Measurements from ENCODE around the gene ABLIM2. TPM values are rescaled to one million over a fixed set of nuclear protein-coding genes. Genes with fewer than 3 reads are reported as not detected.

The ABLIM2 gene
- total RNA-seq, 3 donors from 2014 or later: 0.26 to 0.54 (median 0.30) TPM

GRCh38 chr4:8184061-8184460 lies 25.4 kb upstream of the ABLIM2 start:
- peaks cover 7% of the 10 kb centered on the region for H3K27me3 Mint-ChIP-seq (ENCODE audit: low read depth)
- no peaks in the 10 kb centered on the region for H3K9me3 Mint-ChIP-seq
- H3K36me3 Mint-ChIP-seq (ENCODE audit: insufficient read depth): no peaks in the 10 kb centered on the region
- no peaks in the 10 kb centered on the region for H3K4me1 Mint-ChIP-seq (ENCODE audit: low read depth)
- ATAC-seq: no peak
- no peak overlapping the region for H3K4me3 Mint-ChIP-seq
- no peak for DNase-seq

DNA sequence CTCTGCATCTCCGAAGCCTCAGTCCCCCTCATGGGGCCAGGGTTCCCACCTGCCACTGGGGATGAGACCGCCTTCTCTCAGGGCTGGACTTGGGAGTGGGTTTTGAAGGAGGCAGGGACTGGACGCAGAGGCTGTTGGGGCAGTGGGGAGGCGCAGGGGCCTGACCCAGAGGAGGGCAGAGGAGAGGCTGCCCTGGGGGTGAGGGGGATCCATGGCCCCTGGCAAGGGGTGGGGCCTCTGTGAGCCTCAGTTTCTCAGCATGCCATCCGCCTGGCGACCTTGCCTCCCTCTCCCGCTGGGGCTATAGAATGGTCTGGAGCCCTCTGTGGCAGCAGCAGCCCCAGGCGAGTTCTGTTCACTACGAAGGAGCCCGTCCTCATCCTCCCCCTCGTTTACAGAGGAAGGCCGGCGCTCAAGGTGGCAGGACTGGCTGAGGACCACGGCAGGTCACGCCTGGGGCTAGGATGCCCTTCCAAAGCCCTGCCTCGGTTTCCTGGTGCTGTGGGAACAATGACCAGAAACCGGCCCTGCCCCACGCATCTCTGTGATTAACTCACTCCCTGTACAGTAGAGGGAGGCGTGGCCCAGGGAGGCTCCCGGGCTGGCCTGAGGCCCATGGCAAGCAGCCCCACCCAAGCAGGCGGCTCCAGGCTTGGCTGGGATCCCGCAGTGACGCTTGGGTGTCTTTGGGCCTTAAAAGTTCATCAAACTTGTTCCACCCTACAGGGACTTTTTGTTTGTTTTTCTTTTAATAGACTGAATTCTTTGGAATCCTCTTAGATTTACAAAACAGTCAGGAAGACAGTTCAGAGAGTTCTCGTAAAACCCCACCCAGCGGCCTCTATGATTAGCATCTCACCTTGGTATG lies 24.5 kb upstream of the ABLIM2 start:
- ATAC-seq (no peak), DNase-seq (no peak)
- Mint-ChIP-seq H3K27me3 (ENCODE audit: low read depth) (peaks cover 7% of the 10 kb centered on the region), H3K9me3 (no peaks in the 10 kb centered on the region), H3K36me3 (ENCODE audit: insufficient read depth) (no peaks in the 10 kb centered on the region), H3K4me3 (no peak overlapping the region), H3K4me1 (ENCODE audit: low read depth) (no peaks in the 10 kb centered on the region)

DNA sequence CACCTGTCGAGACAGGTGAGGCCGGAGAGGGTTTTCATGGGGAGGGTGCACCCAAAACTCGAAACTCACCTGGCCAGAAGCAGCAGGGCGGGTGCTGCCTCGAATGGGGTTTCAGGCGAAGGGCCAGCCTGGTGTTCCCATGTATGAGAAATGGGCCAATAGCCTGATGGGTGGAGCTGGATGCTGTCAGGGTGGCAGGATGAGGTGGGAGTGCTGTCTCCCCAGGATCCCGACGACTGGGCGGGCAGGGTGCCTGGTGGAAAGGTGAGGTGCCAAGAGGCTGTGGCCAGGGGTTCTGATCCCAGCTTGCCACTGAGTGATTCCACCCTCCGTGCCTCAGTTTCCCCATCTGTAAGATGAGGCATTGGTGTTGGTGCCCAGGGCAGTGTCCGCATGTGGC lies 23.7 kb upstream of the ABLIM2 start:
- H3K4me3 Mint-ChIP-seq: no peak overlapping the region
- no peaks in the 10 kb centered on the region for H3K4me1 Mint-ChIP-seq (ENCODE audit: low read depth)
- H3K27me3 Mint-ChIP-seq (ENCODE audit: low read depth): peaks cover 7% of the 10 kb centered on the region
- no peak for ATAC-seq
- DNase-seq: no peak
- no peaks in the 10 kb centered on the region for H3K9me3 Mint-ChIP-seq
- no peaks in the 10 kb centered on the region for H3K36me3 Mint-ChIP-seq (ENCODE audit: insufficient read depth)

GRCh38 chr4:8181844-8182243 lies 23.2 kb upstream of the ABLIM2 start:
- peaks cover 4% of the 10 kb centered on the region for H3K27me3 Mint-ChIP-seq (ENCODE audit: low read depth)
- no peaks in the 10 kb centered on the region for H3K4me1 Mint-ChIP-seq (ENCODE audit: low read depth)
- H3K4me3 Mint-ChIP-seq: no peak overlapping the region
- DNase-seq: no peak
- ATAC-seq: no peak
- H3K9me3 Mint-ChIP-seq: no peaks in the 10 kb centered on the region
- no peaks in the 10 kb centered on the region for H3K36me3 Mint-ChIP-seq (ENCODE audit: insufficient read depth)

GRCh38 chr4:8181119-8181518 lies 22.5 kb upstream of the ABLIM2 start:
- H3K4me3 Mint-ChIP-seq: no peak overlapping the region
- H3K27me3 Mint-ChIP-seq (ENCODE audit: low read depth): peaks cover 2% of the 10 kb centered on the region
- ATAC-seq (no peak), DNase-seq (no peak)
- no peaks in the 10 kb centered on the region for H3K36me3 Mint-ChIP-seq (ENCODE audit: insufficient read depth)
- no peaks in the 10 kb centered on the region for H3K9me3 Mint-ChIP-seq
- no peaks in the 10 kb centered on the region for H3K4me1 Mint-ChIP-seq (ENCODE audit: low read depth)

GRCh38 chr4:8180310-8181093 lies 21.9 kb upstream of the ABLIM2 start:
- H3K27me3 Mint-ChIP-seq (ENCODE audit: low read depth): no peaks in the 10 kb centered on the region
- no peaks in the 10 kb centered on the region for H3K36me3 Mint-ChIP-seq (ENCODE audit: insufficient read depth)
- no peak overlapping the region for H3K4me3 Mint-ChIP-seq
- ATAC-seq: no peak
- DNase-seq: no peak
- H3K9me3 Mint-ChIP-seq: no peaks in the 10 kb centered on the region
- no peaks in the 10 kb centered on the region for H3K4me1 Mint-ChIP-seq (ENCODE audit: low read depth)

GRCh38 chr4:8179771-8180170 lies 21.2 kb upstream of the ABLIM2 start:
- DNase-seq (no peak), ATAC-seq (no peak)
- no peak overlapping the region for H3K4me3 Mint-ChIP-seq
- no peaks in the 10 kb centered on the region for H3K4me1 Mint-ChIP-seq (ENCODE audit: low read depth)
- no peaks in the 10 kb centered on the region for H3K9me3 Mint-ChIP-seq
- no peaks in the 10 kb centered on the region for H3K36me3 Mint-ChIP-seq (ENCODE audit: insufficient read depth)
- H3K27me3 Mint-ChIP-seq (ENCODE audit: low read depth): no peaks in the 10 kb centered on the region

- H3K27me3 Mint-ChIP-seq (ENCODE audit: low read depth): no peaks in the 10 kb centered on the region
- H3K4me3 Mint-ChIP-seq: no peak overlapping the region
- DNase-seq (no peak), ATAC-seq (no peak)
- no peaks in the 10 kb centered on the region for H3K36me3 Mint-ChIP-seq (ENCODE audit: insufficient read depth)
- H3K4me1 Mint-ChIP-seq (ENCODE audit: low read depth): no peaks in the 10 kb centered on the region
- no peaks in the 10 kb centered on the region for H3K9me3 Mint-ChIP-seq
Observed at GRCh38 chr4:8179074-8179473, 20.5 kb upstream of the ABLIM2 start.

DNA sequence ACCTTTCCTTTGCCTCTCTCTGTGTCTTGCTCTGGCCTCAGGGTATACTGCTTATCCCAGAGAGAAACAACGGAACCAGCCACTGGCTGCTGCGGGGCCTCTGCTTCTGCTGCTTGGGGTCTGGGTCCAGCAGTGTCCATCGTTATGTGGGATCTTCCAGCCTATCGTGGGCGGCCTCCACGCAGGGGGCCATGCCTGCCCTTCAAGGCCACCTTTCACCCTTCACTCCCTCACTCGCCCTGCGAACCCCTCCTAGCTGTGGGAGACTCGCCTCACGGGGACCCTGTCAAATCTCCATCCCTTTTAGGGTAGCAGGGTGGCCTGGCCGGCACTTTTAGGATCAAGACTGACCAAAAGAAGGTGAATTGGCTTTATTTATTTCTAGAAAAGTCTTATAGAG lies 19.3 kb upstream of the ABLIM2 start:
- no peak overlapping the region for H3K4me3 Mint-ChIP-seq
- no peaks in the 10 kb centered on the region for H3K36me3 Mint-ChIP-seq (ENCODE audit: insufficient read depth)
- H3K9me3 Mint-ChIP-seq: no peaks in the 10 kb centered on the region
- no peaks in the 10 kb centered on the region for H3K27me3 Mint-ChIP-seq (ENCODE audit: low read depth)
- no peaks in the 10 kb centered on the region for H3K4me1 Mint-ChIP-seq (ENCODE audit: low read depth)
- ATAC-seq: no peak
- no peak for DNase-seq

DNA sequence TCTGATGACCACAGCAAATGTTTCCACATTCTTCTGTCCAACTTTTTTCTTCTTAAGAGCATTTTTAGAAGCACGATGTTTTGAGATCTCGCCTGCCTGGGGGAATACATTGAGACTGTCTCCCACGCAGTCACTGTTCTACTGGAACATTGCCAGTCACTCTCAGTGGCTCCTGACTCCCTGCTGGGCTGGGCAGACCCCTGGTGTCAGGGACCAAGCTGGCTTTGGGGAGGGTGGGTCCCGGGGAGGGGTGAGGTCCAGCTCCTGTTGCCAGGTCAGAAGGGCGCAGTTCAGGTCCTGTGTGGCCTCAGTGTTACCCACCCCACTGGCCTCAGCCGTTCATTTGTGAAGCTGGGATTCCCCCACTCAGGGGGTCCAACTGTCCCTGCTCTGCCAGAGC lies 18.9 kb upstream of the ABLIM2 start:
- no peak for DNase-seq
- Mint-ChIP-seq H3K4me3 (no peak overlapping the region), H3K9me3 (no peaks in the 10 kb centered on the region), H3K4me1 (ENCODE audit: low read depth) (no peaks in the 10 kb centered on the region), H3K27me3 (ENCODE audit: low read depth) (no peaks in the 10 kb centered on the region), H3K36me3 (ENCODE audit: insufficient read depth) (no peaks in the 10 kb centered on the region)
- ATAC-seq: no peak

DNA sequence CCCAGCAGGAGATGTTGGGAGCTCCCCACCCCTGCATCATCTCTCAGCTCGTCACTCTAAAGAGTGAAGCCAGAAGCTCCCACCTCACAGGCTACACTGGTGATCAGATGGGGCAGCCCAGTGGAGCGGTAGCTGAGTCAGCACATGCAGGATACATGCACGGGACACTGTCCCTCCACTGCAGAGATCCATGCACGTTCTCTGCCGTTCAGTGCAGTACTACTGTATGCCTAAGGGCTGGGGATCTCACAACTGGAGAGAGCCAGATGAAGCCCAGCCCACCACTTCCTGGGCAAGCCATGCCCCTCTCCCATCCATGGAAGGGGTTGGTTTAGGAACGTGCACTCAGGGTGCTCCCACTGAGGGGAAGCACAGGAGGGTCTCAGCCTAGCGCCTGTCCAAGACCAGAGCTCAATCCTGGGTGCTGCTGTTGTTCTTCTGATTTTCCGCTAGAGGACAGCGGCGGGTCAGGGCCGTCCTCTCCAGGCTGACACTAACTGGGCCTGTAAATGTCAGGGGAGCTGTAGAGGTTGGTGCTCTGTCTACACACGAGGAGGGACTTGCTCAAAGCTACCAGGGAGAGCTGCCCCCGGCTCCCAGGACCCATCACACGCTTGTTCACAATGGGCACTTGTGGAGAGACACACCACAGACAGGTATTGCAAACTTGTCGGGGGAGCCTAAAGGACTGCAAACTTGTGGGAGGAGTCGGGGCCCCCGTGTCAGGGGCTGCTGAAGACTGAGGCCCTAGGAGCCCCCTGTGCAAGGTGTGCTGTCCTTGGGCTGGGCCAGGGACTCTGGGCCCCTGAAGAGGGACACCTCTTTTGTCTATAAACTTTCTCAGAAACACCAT lies 18.2 kb upstream of the ABLIM2 start:
- no peaks in the 10 kb centered on the region for H3K36me3 Mint-ChIP-seq (ENCODE audit: insufficient read depth)
- no peak overlapping the region for H3K4me3 Mint-ChIP-seq
- H3K27me3 Mint-ChIP-seq (ENCODE audit: low read depth): peaks cover 2% of the 10 kb centered on the region
- ATAC-seq: peak; percentile 78 to 80
- no peaks in the 10 kb centered on the region for H3K9me3 Mint-ChIP-seq
- peaks cover 4% of the 10 kb centered on the region for H3K4me1 Mint-ChIP-seq (ENCODE audit: low read depth)
- peak; percentile 32 for DNase-seq

- H3K36me3 Mint-ChIP-seq (ENCODE audit: insufficient read depth): no peaks in the 10 kb centered on the region
Observed at GRCh38 chr4:8175686-8176085, 17.1 kb upstream of the ABLIM2 start.

DNA sequence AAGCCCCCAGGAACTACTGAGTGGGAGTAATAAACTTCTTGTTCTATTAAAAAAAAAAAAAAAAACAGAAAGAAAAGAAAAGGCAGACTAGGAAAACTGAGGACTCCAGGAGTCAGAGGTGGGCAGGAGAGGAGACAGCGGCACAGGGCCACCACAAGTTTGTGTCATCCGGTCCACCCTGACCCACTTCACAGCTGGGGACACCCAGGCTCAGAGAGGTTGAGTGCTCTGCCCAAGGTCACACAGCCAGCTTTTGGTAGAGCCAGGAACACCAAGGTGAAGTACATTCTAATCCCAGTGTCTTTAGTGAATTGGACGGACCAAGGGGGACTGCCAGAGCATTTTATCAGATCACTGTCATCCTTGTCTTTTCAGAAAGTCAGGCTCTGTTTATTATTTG lies 16.4 kb upstream of the ABLIM2 start:
- no peak for DNase-seq
- H3K27me3 Mint-ChIP-seq (ENCODE audit: low read depth): peaks cover 7% of the 10 kb centered on the region
- peaks cover 7% of the 10 kb centered on the region for H3K4me1 Mint-ChIP-seq (ENCODE audit: low read depth)
- no peak overlapping the region for H3K4me3 Mint-ChIP-seq
- H3K9me3 Mint-ChIP-seq: no peaks in the 10 kb centered on the region
- ATAC-seq: no peak
- H3K36me3 Mint-ChIP-seq (ENCODE audit: insufficient read depth): no peaks in the 10 kb centered on the region

More at GRCh38 chr4:8175686-8176085, 17.1 kb upstream of the ABLIM2 start:
- no peaks in the 10 kb centered on the region for H3K9me3 Mint-ChIP-seq
- no peak overlapping the region for H3K4me3 Mint-ChIP-seq
- peaks cover 7% of the 10 kb centered on the region for H3K4me1 Mint-ChIP-seq (ENCODE audit: low read depth)
- ATAC-seq (no peak), DNase-seq (no peak)
- H3K27me3 Mint-ChIP-seq (ENCODE audit: low read depth): peaks cover 5% of the 10 kb centered on the region

GRCh38 chr4:8173492-8174242 lies 15.1 kb upstream of the ABLIM2 start:
- H3K4me3 Mint-ChIP-seq: no peak overlapping the region
- ATAC-seq: no peak
- peaks cover 7% of the 10 kb centered on the region for H3K4me1 Mint-ChIP-seq (ENCODE audit: low read depth)
- no peaks in the 10 kb centered on the region for H3K36me3 Mint-ChIP-seq (ENCODE audit: insufficient read depth)
- peaks cover 10% of the 10 kb centered on the region for H3K27me3 Mint-ChIP-seq (ENCODE audit: low read depth)
- H3K9me3 Mint-ChIP-seq: peaks cover 8% of the 10 kb centered on the region
- DNase-seq: no peak
